DMS153 treated with DMSO at 0.1 percent for 48 hours (cell line): ENCODE data around the gene EIF4E1B.

ENCODE experiments used
- DNase-seq: peaks from one replicate; lab custom pipeline; 2025; ENCODE audit not compliant: unreplicated experiment; lab: John Stamatoyannopoulos, UW

The EIF4E1B gene

GRCh38 chr5:176606032-176606431, 24.4 kb upstream of the EIF4E1B start:
- DNase-seq = no peak

GRCh38 chr5:176606875-176607274, 23.6 kb upstream of the EIF4E1B start:
- no peak for DNase-seq

GRCh38 chr5:176608142-176608705, 22.3 kb upstream of the EIF4E1B start:
- DNase-seq = no peak

- DNase-seq = no peak
Measured at GRCh38 chr5:176608937-176609723, 21.3 kb upstream of the EIF4E1B start.

- DNase-seq = no peak
Measured at GRCh38 chr5:176609724-176610434, 20.6 kb upstream of the EIF4E1B start, which contains the start of gene GPRIN1. Gene GPRIN1 (minus strand): TSS chr5:176610156. CDS start chr5:176599834, 10,322 bp downstream.

- no peak for DNase-seq
Measured at GRCh38 chr5:176610435-176610773, 20.1 kb upstream of the EIF4E1B start.

- DNase-seq = no peak
Measured at GRCh38 chr5:176611435-176611834, 19.0 kb upstream of the EIF4E1B start.

GRCh38 chr5:176612008-176612407, 18.5 kb upstream of the EIF4E1B start:
- DNase-seq = no peak

- DNase-seq = no peak
Measured at GRCh38 chr5:176612855-176613254, 17.6 kb upstream of the EIF4E1B start.

- no peak for DNase-seq
Measured at GRCh38 chr5:176614805-176615478, 15.5 kb upstream of the EIF4E1B start.

- DNase-seq = no peak
Measured at GRCh38 chr5:176616511-176616910, 14.0 kb upstream of the EIF4E1B start.

GRCh38 chr5:176618783-176619182, 11.7 kb upstream of the EIF4E1B start:
- DNase-seq = no peak

GRCh38 chr5:176619203-176619568, 11.3 kb upstream of the EIF4E1B start:
- DNase-seq = no peak

GRCh38 chr5:176619569-176620332, 10.7 kb upstream of the EIF4E1B start:
- DNase-seq = no peak

GRCh38 chr5:176620333-176620981, 10.0 kb upstream of the EIF4E1B start:
- no peak for DNase-seq

GRCh38 chr5:176621661-176622079, 8.8 kb upstream of the EIF4E1B start:
- no peak for DNase-seq

GRCh38 chr5:176624142-176624541, 6.3 kb upstream of the EIF4E1B start:
- DNase-seq = no peak

GRCh38 chr5:176624938-176625337, 5.5 kb upstream of the EIF4E1B start:
- DNase-seq = no peak

GRCh38 chr5:176625512-176625911, 5.0 kb upstream of the EIF4E1B start:
- no peak for DNase-seq
